SH-SY5Y (cell line): ENCODE measurements around the gene CTNNA1.

Experiments
- GATA2 ChIP-seq: IDR thresholded peaks from 2 replicates; pipeline ENCODE4 v1.6.1; 2011; ENCODE audit warnings: mild to moderate bottlenecking, low read depth, low read length
- GATA3 ChIP-seq: IDR thresholded peaks from 2 replicates; pipeline ENCODE4 v1.6.1; 2011; ENCODE audit warnings: low read depth, mild to moderate bottlenecking, low read length, moderate library complexity

CTNNA1 gene

DNA sequence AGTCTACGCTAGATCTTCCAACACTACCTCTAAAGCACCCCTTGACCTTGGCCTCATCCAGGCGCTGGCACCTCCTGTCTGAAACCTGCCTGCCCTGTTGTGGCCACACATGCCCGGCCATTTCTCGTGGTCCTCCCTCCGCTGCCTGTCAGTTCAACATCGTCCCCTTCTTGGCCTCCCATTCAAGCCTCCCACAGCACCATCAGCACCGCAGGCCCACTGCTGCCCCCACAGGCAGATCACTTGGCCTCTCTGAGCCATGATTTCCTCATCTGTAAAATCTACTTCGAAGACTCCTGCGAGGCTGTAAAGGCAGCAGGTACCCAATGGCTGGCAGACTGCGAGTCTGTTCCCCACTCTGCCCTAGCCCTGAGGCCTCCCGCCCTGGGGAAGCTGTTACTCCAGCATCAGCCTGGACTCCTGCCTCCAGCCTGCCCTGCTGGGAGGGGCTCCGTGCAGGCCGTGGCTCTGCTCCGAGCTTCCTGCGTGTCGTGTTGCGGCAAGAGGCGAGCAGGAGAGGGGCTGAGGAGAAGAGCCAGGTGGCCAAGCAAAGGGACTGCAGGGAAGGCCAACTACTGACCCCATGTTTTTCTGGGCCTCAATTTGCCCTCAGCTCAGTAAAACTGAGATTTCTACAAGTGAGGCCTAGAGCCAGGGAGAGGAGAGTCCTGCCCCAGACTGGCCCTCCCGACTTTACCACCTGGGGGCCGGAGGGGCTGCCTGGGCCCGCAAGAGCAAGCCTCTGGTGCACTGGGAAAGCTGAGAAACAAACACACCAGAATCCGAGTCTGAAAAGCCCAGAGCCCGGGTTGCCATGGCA, 192.4 kb downstream of the CTNNA1 start:
- TF ChIP-seq GATA3 (no peak), GATA2 (no peak)

DNA sequence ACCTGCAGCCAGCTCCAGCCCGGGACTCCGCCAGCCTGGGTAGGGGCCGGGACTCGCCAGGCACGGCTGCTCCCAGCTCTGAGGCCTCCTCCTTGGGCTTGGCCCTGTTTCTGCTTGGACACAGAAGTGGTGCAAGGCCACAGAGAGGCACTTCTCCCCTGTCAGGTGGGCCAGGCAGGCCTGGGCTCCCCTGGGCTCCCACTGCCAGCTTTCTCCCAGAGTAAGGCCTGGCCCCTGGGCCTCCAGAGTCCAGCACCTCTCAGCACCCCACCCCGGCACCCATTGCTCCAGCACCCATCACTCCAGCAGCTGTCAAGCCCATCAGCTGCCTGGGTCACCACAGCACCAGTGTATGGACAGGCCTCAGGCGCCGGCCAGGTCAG, 193.0 kb downstream of the CTNNA1 start:
- TF ChIP-seq GATA2 (no peak), GATA3 (no peak)

GRCh38 chr5:138946831-138947560, 193.8 kb downstream of the CTNNA1 start:
- TF ChIP-seq GATA3 = no peak
- no peak for TF ChIP-seq GATA2

DNA sequence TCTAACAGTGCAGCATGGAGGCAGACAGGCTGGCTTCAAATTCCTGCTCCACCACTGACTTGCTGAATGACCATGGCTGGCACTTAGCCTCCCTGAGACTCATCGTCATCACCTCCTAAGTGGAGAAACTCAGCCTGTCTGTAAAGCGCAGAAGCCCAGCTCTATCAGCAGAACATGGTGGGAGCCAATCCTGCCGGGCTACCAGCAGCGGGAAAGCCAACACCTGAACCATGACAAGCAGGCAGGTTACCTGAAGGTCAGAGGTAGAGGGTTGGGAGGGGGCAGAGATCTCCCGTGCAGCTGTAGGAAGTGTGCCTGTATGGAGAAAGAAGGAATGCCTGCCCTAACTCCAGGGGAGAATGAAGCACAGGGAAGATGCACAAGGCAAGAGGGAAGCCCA, 194.6 kb downstream of the CTNNA1 start:
- TF ChIP-seq GATA2 (no peak), GATA3 (no peak)

- TF ChIP-seq GATA3 (no peak), GATA2 (peak; percentile 98)
Observed at GRCh38 chr5:138948471-138949222, 195.4 kb downstream of the CTNNA1 start.

DNA sequence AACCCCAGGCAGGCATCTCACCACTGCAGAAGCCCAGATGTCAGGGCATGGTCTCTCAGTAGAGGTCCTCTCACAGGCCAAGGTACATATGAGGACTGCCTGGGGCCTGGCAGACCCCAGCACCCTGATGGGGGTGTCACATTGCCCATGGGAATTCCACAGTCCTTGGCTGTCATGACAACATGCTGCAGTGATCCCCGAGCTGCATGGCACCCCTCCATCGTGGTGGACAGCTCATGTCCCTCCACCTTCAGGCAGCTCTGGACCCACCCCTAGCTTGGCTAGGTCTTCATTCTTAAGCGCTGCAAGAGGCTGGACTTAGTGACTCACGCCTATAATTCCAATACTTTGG, 196.0 kb downstream of the CTNNA1 start:
- TF ChIP-seq GATA2 (no peak), GATA3 (no peak)

- TF ChIP-seq GATA3 = no peak; the same call in 1 of the 2 replicates
- peak; percentile 98 for TF ChIP-seq GATA2
Observed at GRCh38 chr5:138949988-138950387, 196.8 kb downstream of the CTNNA1 start.

DNA sequence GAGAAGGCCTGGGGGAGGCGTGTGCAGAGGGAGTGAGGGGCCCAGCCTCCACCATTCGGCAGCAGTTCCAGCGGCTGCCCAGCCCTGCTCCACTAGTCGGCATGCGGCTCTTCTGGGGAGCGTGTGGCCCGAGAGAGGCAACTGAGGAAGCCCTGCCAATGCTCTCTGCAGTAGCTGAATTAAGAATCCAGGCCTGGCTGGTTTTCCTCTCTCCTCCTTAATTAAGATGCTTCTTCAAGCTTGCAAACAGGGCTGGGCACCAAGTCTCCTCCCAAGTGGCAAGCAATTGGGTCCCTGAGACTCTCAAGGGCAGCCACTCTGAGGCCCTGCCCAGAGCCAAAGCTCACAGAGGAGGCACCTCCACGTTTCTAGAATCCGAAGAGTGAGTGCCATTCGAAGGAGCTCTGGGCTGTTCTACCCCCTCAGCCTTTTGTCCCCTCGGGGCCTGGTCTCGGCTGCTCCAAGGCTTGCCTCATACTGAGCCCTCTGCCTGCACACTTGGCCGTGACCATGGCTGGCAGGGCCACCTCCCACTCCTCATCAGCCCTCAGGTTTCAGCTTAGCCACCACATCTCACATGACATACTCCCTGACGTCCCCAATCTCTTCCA, 197.3 kb downstream of the CTNNA1 start:
- no peak for TF ChIP-seq GATA2

DNA sequence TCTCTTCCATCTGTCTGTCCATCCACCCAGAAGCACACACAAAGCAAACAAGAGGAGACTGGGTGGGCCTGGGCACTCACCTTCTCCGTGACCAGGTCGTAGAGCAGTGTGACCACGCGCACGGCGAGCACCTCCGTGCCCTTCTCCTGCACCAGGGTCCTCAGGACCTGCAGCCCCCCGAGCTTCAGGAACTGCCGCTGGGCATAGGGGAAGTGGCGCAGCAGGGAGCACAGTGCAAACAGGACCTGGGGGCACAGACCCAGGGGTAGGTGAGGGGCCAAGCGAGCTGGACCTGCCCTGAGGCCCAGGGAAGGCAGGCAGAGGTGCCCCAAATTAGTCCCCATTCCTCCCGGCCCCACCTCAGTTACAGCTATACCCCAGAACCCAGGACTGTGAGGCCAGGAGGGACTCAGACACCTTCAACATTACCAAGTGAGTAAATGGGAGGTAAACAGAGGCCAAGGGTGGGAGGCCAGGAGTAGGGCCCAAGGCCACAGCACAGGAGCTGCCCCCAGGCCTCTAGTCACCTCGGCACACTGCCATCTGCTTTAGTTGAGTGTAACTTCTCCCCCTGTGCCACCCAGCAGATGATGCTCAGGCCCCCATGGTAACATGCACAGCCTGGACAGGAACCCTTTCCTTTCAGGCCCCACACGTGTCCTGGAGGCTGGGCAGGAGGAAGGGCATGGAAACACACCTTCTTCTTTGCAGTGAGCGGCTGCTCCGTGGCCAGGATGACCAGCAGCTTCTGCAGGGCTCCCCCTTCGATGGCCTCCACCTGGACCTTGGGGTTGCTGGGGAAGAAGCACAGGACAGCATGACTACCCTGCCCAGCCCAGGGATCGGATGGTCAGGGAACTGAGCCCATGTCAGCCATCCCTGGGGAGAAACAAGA, 198.1 kb downstream of the CTNNA1 start:
- TF ChIP-seq GATA2 (no peak), GATA3 (no peak)

DNA sequence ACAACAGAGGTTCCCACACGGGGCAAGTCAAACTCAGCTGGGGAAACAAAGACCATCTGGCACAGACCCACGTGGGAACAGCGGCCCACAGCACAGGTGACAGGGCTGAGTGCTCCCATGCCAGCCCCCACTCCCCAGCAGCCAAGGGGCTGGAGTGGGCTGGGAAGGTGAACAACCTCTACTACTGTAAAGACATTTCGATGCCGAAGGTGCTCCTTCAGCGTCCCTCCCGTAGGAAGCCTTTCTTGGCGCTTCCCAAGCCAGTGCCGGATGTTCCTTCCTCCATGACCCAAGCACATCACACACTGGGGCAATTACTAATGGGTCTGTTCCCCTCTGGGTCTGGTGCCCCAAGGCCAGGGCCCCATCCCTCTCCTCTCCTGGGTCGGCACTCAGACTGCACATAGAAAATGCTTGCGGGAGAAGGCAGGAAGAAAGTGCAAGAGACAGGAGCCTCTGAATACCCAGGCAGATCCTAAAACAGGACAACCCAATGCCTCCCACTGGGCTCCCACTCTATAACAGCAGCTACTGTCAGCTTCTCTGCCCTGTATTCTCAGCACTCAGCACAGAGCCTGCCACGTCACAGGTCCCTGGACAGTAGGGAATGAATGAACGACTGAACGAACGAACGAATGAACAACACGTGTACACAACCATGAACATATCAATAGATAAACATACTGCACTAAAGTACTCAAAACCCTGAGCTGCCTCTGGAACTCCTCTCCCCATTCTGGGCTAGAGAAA, 198.9 kb downstream of the CTNNA1 start:
- no peak for TF ChIP-seq GATA2
- TF ChIP-seq GATA3 = no peak

- TF ChIP-seq GATA2 = no peak
- TF ChIP-seq GATA3 = no peak
Observed at GRCh38 chr5:138952962-138953361, 199.7 kb downstream of the CTNNA1 start.

DNA sequence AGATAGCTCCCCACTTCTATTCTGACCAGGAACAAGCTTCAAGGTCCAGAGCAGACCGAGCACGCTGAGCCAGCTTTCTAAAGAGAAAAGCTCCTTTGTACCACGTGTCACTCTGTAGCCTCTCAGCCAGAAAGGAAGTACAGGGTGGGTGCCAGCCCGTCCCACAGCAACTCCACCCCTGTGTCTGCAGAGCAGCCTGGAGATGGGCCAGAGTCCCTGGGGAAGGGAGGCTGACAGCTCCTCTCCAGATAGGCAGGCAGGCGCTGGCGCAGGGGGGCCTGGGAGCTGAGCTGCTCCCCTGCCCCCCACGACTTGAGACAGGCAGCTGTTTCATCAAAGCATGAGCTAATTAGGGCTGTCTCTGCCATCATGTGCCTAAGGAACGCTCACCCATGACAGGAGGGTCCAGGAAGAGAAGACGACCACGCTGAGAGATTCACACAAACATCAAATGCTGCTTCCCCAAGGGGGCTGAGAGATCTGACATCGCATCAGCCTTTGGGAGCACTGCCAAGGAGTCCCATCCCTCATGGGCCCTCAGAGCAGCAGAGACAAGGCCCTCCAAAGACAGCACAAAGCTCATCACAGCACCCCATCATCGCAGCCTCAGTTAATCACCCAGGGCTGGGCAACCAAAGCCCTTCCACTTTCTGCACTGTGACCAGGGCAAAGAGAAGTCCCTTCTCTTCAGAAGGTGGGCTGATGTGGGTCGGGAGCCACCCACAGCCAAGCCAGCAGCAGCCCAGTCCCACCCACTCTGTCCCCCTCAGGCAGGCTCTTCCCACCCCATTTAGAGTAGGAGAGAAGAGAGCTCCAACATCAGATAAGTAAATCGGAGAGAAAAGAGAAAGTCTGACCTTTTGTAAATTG, 200.4 kb downstream of the CTNNA1 start:
- TF ChIP-seq GATA3 = no peak
- TF ChIP-seq GATA2 = 0 out of 2 replicates have a peak, but pooled peaks have one; percentile 19
